HG03565 (cell line): ENCODE measurements around the gene BMP7.

ENCODE experiments used
- ATAC-seq: cut with Tn5 transposase; IDR thresholded peaks from one replicate; pipeline ENCODE4 v1.9.1; 2021; ENCODE audit warnings: mild to moderate bottlenecking, moderate library complexity; ENCODE audit not compliant: unreplicated experiment

The BMP7 gene

DNA sequence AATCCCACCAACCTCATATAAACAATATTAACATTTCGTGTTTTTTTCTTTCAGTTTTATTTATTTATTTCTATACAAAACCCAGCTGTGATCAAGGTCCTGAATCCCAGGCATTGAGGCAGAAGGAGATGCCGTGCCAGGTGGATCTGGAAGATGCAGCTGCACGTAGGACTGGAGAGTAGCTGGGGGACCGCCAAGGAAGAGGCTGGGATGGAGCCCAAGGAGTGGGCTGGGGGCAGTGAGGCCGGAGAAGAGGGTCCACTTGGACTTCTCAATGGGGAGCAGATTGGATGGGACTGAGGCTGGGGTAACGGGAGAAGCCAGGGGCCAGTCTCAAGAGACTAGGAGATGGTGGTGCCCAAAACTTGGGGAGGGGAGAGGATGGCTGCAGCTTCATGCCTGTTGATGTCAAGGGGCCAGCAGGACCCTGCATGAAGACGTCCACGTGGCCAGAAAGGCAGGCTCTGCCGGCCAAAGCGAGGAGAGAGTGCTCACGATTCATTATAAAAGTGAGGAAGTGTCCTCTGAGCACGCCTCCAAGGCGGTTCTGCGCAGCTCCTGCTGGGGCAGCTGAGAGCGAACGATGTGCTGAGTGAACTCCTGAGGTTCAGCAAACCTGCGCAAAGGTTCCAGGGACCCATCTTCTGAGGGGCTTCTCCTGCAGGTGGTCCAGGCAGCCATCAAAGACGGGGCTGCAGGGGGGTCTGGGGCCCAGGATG, 110.3 kb downstream of the BMP7 start:
- no peak for ATAC-seq

DNA sequence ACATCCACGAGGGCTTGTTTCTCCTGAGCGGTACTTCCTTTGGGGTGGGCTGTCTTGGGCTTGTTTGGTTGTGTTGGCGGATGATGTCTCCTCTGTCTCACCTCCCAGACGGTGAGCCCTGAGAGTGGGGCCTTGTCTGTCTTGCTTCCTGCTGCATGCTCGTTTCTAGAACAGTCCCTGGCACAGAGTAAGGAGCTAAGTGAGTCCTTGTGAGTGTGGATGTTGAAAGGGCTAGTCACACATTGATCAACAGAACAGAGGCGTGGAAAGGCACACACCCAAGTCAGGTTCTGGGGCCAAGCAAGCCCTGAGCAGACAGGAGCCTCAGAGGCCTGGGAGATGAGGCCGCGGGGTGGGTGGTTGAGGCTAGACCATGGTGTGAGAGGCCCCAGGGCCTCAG, 111.0 kb downstream of the BMP7 start:
- no peak for ATAC-seq

DNA sequence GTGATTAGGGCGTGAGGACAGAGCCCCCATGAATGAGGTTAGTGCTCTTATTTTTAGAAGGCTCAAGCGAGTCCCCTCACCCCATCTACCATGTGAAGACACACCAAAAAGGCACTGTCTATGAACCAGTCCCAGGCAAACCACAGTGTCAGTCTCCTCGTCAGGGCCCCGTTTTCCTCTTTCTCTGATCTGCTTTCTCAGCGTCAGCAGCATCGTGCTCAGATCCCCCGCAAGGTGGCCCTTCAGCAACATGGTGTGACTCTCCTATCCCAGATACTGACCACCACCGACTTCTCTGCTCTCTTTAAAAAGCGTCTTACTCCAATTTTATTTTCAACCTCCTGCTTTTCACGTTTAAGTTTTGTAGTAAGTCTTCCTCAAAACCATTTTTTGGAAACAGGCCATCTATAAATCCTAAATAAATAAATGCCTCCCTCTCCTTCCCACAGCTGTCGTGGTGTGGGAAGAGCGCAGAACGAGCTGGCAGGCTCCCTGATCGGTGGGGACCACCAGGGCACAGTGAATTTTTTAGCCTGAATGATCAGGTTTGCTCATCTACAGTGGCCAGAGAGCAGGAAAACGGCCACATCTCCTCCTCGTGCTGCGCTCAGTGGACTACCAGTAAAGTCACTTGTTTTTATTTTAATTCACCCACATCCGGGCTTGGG, 113.1 kb downstream of the BMP7 start:
- no peak for ATAC-seq

DNA sequence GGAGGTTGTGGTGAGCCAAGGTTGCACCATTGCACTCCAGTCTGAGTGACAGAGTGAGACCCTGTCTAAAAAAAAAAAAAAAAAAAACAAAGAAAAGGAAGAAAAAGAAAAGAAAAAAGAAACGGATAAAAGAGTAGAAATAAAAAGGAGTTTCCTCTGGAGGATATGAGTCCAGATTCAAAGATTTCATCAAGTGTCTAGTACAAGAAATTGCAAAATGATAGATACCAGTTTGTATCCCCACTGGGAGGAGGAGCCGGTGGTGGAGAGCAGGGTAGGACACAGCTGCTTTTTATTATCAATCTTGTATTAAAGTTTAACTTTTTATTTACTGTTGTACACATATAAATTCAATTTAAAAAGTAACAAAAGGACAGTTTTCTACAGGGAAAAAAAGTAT, 113.9 kb downstream of the BMP7 start:
- no peak for ATAC-seq

DNA sequence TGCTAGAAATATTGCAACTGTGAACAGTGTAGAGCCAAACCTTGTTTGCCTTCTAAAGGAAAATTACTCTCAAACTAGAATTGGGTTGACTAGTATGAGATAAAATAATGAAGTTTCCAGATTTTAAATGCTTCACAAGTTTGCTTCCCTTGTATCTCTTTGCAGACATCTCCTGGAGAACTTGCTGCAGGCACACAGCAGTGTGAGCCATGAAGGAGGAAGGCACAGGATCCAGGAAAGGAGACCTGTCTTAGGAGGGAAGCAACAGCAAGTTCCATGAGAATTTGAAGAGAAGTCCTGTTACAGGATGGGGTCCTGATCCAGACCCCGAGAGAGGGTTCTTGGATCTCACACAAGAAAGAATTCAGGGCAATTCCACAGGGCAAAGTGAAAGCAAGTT, 115.9 kb downstream of the BMP7 start:
- ATAC-seq = no peak

DNA sequence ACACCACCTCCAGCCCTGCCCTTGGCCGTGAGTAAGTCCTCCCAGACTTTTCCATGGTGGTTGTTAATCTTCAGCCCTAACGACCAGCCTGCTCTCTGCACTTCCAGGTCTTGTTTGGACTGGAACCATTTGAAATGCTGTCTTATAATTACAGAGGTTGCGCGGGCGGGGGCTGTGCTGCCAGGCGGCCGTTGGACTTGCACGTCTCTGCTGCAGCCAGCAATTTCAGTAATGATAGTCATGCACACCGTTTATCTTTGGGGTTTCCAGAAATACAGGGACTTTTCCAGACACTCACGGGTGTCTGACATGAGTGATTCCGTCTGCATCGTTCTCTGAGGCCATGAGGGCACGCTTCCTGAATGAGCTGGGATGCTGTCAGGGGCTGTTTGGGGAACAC, 118.2 kb downstream of the BMP7 start:
- ATAC-seq = no peak

DNA sequence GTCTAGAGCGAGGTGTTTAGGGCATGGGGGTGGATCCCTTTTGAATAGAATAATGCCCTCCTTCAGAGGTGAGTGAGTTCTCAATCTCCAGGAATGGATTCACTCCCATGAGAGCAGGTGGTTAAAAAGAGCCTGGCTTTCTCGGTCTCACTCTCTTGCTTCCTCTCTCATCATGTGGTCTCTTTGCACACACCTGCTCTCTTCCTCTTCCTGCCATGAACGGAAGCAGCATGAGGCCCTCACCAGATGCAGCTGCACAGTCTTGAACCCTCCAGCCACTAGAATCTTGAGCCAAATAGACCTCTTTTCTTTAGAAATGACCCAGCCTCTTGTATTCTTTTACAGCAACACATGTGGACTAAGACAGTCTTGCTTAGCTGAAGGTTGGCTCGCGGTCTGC, 119.3 kb downstream of the BMP7 start:
- ATAC-seq = no peak

DNA sequence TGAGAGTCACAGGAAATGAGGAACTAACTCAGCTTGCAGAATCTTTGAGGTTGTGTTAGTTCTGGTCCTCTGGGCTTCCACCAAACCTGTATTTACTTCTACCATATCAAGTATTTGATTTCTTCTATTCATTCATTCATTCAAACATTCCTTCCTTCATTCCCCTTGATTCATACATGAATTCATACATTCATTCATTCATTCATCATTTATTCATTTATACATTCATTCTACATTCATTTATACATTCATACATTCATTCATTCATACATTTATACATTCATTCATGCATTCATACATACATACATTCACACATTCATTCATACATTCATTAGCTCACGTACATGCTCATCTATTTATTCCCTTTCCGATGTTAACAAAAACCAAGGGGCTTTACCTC, 120.3 kb downstream of the BMP7 start:
- ATAC-seq = no peak

DNA sequence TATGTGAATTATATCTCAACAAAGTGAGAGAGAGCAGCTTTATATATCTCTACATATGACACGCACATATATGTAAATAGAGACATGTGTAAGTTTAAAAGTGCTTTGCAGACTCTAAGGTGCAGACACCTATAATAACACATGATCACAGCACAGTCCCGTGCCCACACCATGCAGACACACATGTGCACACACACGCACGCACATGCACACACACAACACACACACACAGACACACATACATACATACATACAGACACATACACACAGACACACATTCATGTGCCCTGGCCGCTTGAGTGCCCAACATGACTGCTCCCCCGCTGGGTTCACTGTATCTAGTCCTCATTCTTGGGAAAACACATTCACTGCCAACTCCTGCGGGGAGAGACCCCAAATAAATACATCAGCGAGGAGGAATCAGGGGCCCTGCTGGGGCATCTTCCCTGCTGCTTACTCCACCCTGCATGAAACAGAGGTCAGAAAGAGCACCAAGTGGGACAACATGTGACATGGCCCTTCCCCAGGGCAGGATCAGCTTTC, 121.3 kb downstream of the BMP7 start:
- no peak for ATAC-seq

DNA sequence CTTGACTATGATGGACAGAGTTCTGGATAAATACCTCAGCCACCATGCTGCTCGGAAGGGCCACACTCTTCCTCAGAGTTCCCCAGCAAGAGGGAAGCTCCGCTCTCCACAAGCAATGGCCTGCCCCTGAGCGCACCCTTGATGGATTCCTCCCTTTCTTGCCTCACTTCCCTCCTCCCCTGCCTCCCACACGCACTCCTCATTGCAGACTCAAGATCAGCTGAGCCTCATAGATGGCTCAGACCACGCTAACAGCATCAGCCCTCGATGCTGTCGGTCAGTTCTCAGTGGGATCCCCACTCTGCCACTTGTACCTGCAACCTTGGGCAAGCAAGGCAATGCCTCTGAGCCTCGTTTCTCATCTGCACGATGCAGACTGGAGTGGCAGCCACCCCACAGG, 123.3 kb downstream of the BMP7 start:
- ATAC-seq = no peak

DNA sequence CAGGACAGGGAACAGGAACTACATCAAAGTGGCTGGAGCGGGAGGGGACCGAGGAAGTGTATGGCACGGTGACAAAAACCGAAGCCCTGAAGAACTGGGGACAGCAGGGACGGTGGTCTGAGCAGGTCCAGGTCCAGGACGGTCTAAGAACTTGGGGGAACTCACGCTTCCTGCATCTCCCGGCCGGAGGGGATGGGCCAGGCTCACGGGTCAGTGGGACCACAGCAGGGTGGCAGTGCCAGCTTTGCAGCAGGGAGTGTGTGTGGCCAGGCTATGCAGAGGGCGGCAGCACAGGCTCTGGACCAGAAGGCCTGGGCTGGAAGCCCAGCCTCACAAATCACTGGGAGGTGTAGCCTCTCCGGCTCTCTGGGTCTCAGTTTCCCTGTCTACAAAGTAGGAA, 123.8 kb downstream of the BMP7 start:
- ATAC-seq = no peak

DNA sequence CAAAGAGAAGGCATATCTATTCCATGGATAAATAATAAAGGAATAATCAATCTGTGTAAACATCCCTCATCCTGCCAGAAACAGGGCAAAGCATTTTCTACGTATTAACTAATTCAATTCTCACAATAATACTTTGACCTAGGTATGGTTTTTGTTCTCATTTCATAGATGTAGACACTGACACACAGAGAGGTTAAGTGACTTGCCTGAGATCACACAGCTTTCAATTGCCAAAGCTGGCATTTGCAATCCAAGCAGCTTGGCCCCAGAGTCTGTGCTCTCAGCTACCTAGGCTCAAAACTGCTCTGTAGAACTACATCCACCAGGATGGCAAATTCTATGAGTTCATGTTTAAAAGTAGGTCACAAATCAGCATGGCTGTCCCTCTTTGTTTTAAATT, 124.9 kb downstream of the BMP7 start:
- no peak for ATAC-seq

DNA sequence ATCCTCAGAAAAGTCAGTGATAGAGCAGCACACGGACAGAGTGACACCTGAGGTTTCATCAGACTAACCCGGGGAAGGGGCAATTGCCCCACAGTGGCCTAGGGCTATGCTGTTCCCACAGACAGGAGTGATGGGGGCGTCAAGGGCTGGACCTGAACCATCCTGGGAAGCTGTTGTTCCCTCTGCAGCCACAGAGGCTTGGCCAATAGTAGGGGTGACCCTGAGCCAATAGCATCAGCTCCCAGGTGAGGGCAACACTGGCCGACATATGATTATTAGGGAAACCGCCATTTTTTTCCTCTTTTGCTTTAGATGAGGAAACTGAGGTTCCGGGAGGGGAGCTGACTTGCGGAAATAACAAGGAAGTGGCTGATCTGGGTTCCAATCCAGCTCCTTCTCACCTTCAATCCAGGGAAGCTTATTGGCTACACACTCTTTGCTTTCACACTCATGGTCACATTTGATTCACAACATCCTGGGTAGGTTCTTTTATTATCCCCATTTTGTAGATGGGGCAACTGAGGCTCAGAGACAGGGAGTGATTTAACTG, 126.0 kb downstream of the BMP7 start:
- no peak for ATAC-seq

DNA sequence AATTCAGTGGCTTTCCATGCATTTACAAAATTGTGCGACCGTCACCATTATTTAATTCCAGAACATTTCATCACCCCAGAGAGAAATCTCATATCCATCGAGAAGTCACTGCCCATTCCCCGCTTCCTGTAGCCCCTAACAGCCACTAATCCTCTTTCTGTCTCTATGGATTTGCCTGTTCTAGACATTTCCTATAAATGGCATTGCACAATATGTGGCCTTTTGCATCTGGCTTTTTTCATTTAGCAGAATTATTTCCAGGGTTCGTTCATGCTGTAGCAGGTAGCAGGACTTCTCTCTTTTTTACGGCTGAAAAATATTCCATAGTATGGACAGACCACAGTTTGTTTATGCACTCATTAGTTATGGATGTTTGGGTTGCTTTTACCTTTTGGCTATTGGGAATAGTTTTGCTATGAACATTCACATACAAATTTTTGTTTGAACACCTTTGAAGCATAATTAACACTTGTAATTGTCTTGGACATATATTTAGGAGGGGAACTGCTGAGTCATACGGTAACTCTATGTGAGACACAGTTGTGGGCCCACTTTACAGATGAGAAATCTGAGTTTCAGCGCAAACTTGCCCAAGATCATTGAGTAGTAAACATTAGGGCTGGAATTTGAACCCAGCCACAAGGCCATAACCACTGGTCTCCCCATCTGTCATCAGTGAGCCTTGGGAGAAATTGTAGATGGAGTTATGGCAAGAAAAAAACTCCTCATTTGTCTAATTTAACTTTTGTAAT, 126.9 kb downstream of the BMP7 start:
- no peak for ATAC-seq

DNA sequence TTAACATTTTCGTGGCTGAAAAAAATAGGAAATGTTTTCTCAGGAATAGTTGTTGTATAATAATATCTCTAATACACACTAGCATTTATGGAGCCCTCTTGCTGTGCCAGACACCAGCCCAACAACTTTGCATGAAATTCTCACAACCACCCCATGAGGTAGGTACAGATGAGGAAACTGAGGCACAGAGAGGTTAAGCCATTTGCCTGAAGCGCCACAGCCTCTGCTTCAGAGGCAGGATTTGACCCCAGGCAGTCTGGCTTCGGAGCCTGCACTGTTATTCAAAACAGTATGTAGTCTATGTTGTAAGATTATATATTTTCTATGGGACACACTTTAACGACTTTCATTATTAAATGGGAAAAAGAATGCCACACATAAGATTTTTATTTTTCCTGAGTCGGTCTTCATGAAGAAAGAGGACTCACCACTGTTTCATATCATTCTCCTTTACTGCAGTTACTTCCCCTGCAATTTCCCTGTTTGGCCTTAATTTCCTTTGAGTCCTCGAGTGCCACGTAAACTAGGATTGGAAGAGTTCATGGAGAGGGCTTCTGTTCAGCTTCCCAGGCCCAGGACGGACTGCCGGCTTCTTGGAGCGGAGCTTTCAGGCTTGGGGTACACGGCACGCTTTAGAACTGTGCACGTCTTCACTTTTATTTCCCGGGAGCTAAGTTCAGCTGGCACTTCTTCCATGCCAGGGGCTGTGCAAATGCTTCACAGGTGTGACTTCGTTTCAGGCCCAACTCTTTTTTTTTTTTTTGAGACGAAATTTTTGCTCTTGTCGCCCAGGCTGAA, 128.0 kb downstream of the BMP7 start:
- ATAC-seq = no peak

DNA sequence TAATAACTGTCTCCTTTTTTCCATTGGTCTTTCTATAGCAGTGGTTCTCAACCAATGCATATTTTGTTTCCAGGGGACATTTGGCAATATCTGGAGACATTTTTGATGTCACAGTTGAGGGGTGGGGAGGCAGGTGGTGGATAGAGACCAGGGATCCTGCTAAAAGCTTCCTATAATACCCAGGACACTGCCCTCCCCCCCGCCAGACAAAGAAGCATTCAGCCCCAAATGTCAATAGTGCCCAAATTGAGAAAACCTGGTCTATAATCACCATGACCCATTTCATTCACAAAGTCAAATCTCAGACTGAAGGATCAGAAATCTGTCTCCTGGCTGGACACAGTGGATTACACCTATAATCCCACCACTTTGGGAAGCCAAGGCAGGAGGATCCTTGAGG, 128.8 kb downstream of the BMP7 start:
- ATAC-seq = no peak

DNA sequence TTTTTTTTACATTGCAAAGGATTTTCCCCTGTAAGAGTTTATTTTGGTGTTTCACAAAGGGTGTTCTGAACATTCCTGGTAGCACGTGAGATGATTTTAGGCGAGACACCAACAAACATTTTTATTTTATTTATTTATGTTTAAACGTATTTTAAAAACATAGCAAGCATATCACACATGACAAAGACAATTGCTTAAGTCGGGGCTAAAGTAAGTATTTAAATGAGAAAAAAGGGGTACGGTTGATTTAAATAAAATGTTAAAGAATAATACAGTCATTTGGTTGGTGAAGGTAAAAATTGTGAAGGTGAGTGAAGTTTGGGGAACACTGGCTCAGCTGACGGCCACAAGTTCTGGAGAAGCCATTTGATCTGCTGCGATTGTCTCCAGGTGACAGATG, 129.7 kb downstream of the BMP7 start:
- no peak for ATAC-seq

DNA sequence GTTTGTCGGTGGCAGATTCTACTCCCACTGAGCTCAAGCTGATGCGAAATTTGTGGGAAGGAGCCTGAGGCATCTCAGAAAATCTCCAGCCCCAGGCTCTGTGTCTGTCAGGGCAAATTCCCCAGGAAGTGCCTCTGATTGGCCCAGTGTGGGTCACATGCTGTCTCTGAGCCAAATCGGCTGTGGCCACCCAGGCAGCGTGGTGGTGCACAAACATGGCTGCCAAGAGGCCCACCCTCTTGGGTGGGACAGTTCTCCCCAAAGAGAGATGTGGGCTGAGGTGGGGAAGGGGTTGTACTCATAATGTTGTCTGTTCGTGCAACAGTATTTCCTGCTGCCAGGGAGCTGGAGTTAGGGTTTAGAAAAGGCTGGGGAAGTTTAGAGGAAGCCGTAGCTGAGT, 130.6 kb downstream of the BMP7 start:
- no peak for ATAC-seq

DNA sequence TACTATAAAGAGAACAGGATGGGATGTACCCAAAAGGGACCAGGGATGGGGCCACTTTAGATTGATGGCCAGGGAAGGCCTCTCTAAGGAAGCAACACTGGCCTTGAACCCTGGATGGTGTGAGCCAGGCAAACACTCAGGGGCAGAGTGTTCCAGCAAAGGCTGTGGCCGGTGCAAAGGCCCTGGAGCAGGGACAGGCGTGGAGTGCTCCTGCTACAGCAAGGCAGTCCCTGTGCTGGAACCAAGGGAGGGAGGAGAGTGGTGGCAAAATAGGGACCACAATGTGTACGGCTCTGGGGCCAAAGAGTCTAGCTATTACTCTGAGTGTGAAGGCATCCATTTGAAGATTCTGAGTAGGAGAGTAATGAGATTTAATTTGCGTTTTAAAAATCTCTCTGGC, 131.6 kb downstream of the BMP7 start:
- no peak for ATAC-seq

DNA sequence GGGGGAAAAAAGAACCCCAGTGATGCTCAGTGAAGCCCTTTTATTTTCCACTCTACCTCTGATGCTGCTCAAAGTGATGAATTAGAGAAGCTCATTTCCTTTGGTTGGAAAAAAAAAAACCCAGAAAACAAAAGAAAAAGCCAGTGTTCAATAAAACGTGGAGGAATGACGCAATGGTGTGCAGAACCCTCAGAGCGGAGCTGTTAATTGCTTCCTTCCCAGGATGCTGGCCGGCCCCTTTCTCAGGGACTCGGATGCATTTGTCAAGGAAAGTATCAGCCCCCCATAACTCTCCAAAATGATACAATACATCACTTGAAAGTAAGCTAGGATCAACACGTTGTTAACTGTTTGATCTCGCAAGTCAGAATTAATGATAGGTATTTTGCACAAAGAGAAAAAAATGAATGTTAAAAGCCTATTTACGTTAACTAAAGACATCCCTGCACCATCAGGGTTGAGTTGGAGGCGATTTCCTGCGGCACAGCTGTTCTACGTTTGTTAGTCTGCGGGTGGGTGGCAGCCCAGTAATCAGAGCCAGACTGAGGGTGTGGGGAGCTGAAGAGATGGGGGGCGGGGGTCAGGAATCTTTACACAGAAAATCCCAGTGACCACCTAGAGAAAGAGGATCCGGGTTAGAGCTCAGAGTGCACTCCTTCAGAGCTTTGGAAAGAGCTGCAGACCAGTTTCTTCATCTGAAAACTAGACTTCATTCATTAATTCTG, 132.4 kb downstream of the BMP7 start:
- no peak for ATAC-seq
